OCI-LY7 (cell line): ENCODE measurements around the gene FBXO33. TPM values are rescaled to one million over a fixed set of nuclear protein-coding genes. Genes with fewer than 3 reads are reported as not detected.

ENCODE experiments used
- BruUV-seq: library from RNA; stranded (reverse); fragments of 400-500 nt; replicated peaks from 2 replicates; lab custom pipeline; 2021; lab: Mats Ljungman, UMichigan
- CTCF ChIA-PET: fragments of 300-600 bp; sonication (Branson Sonifier 250); formaldehyde crosslinking; loops from one replicate; lab custom pipeline; 2022; ENCODE audit warnings: antibody characterized with exemption; ENCODE audit not compliant: unreplicated experiment; lab: Charles Lee
- POLR2A ChIA-PET: fragments of 300-600 bp; sonication (Branson Sonifier 250); formaldehyde crosslinking; loops from one replicate; lab custom pipeline; 2022; ENCODE audit warnings: antibody characterized with exemption; lab: Charles Lee
- DNase-seq: peaks from one replicate; pipeline ENCODE4 v3.0.0-alpha.2; 2015; ENCODE audit warnings: low spot score
- H2AFZ ChIP-seq: fragments of 200-600 bp; sonication (generic), shearing (Covaris generic); 2 replicates; pipeline ENCODE4 v1.6.1; 2014; ENCODE audit warnings: mild to moderate bottlenecking, antibody characterized with exemption, low read length, moderate library complexity
- H3K27ac ChIP-seq: fragments of 200-600 bp; sonication (generic); 2 replicates; pipeline ENCODE4 v1.5.1; 2014; ENCODE audit warnings: mixed run types, low read depth, mild to moderate bottlenecking, moderate library complexity, low read length, inconsistent platforms; ENCODE audit not compliant: poor library complexity, severe bottlenecking
- H3K36me3 ChIP-seq: fragments of 200-600 bp; sonication (generic); 2 replicates; pipeline ENCODE4 v1.6.1; 2014; ENCODE audit warnings: mild to moderate bottlenecking, antibody characterized with exemption, low read length, moderate library complexity, mixed read lengths; ENCODE audit not compliant: insufficient read depth
- H3K4me1 ChIP-seq: fragments of 200-600 bp; sonication (generic); 2 replicates; pipeline ENCODE4 v1.5.1; 2014; ENCODE audit warnings: mild to moderate bottlenecking, low read length; ENCODE audit not compliant: insufficient read depth, poor library complexity, severe bottlenecking
- H3K4me2 ChIP-seq: fragments of 200-600 bp; sonication (generic); 2 replicates; pipeline ENCODE4 v1.6.1; 2014; ENCODE audit warnings: mild to moderate bottlenecking, low read length
- H3K4me3 ChIP-seq: fragments of 200-600 bp; sonication (generic); 2 replicates; pipeline ENCODE4 v1.5.1; 2014; ENCODE audit warnings: mild to moderate bottlenecking, low read depth, low read length; ENCODE audit not compliant: poor library complexity, severe bottlenecking
- H3K79me2 ChIP-seq: fragments of 200-600 bp; sonication (generic); 2 replicates; pipeline ENCODE4 v1.6.1; 2016; ENCODE audit warnings: low read depth, mild to moderate bottlenecking, low read length, moderate library complexity, mixed read lengths; ENCODE audit not compliant: insufficient read depth
- H3K9me2 ChIP-seq: fragments of 200-600 bp; sonication (generic); 2 replicates; pipeline ENCODE4 v1.6.1; 2016; ENCODE audit warnings: mild to moderate bottlenecking, low read length, mixed read lengths; ENCODE audit not compliant: insufficient read depth
- H3K9me3 ChIP-seq: fragments of 200-600 bp; sonication (generic); 2 replicates; pipeline ENCODE4 v1.6.1; 2014; ENCODE audit warnings: mild to moderate bottlenecking, mixed run types, low read length, mixed read lengths
- H4K20me1 ChIP-seq: fragments of 200-600 bp; sonication (generic); 2 replicates; pipeline ENCODE4 v1.6.1; 2014; ENCODE audit warnings: mild to moderate bottlenecking, antibody characterized with exemption, low read length, moderate library complexity, mixed read lengths; ENCODE audit not compliant: insufficient read depth
- CTCF ChIP-seq: fragments of 200-600 bp; sonication (generic); conservative IDR thresholded peaks from 2 replicates; pipeline ENCODE4 v1.5.1; 2014; ENCODE audit warnings: mild to moderate bottlenecking, antibody characterized with exemption, low read length, moderate library complexity, mixed read lengths
- EZH2phosphoT487 ChIP-seq: fragments of 200-600 bp; sonication (generic); IDR thresholded peaks from 2 replicates; pipeline ENCODE4 v1.6.1; 2018; ENCODE audit warnings: low read depth, borderline replicate concordance, mild to moderate bottlenecking, mixed run types, antibody characterized with exemption, low read length, moderate library complexity, mixed read lengths
- intact Hi-C: fragments of 100-400 bp; cut with micrococcal nuclease; formaldehyde crosslinking; loops from one replicate; pipeline ENCODE4 v1.10.0; 2022; ENCODE audit not compliant: unreplicated experiment
- total RNA-seq, 2 experiments: library from RNA; depleted of rRNA in 1 of 2; stranded (reverse); fragments of >200 nt in 1 of 2; shearing (Covaris generic) in 1 of 2; gene quantifications; 2 replicates each; pipeline ENCODE4 v1.2.3, GENCODE V29; 2014 to 2022

The FBXO33 gene
- total RNA-seq, 2 experiments from 2014 or later = 14.2 to 16.6 TPM

- TF ChIP-seq EZH2phosphoT487 = no peak
- no peak for TF ChIP-seq CTCF
- no peaks in the 10 kb centered on the region for H4K20me1 ChIP-seq
- no peaks in the 10 kb centered on the region for H3K36me3 ChIP-seq
- intact Hi-C loops = no loop called here
- no peaks in the 10 kb centered on the region for H3K9me2 ChIP-seq
- no peak overlapping the region for H3K4me3 ChIP-seq
- H3K79me2 ChIP-seq = no peaks in the 10 kb centered on the region
- H3K27ac ChIP-seq = no peak overlapping the region
- no peak overlapping the region for H2AFZ ChIP-seq
- no peaks in the 10 kb centered on the region; the same call in 1 of the 2 replicates for H3K9me3 ChIP-seq
- ChIA-PET CTCF (no interaction called here), POLR2A (no interaction called here)
- H3K4me2 ChIP-seq = no peak overlapping the region
- DNase-seq = no peak
- no peaks in the 10 kb centered on the region for H3K4me1 ChIP-seq
- no TSS peak for BruUV-seq
Observed at GRCh38 chr14:39459795-39460478, 27.7 kb upstream of the FBXO33 start.

- Histone ChIP-seq H3K4me1 (no peaks in the 10 kb centered on the region), H3K27ac (no peak overlapping the region), H3K9me2 (no peaks in the 10 kb centered on the region), H3K9me3 (no peaks in the 10 kb centered on the region), H3K36me3 (no peaks in the 10 kb centered on the region), H2AFZ (no peak overlapping the region), H4K20me1 (no peaks in the 10 kb centered on the region), H3K79me2 (no peaks in the 10 kb centered on the region), H3K4me2 (no peak overlapping the region), H3K4me3 (no peak overlapping the region)
- ChIA-PET POLR2A (interaction anchor here (1.0 kb wide), 1 partner anchor 11 kb away, joined by 4 read pairs; no protein-coding TSS in a partner anchor), CTCF (no interaction called here)
- TF ChIP-seq EZH2phosphoT487 = no peak
- TF ChIP-seq CTCF = no peak
- intact Hi-C loops = no loop called here
- DNase-seq = no peak
- no TSS peak for BruUV-seq
Observed at GRCh38 chr14:39456702-39457250, 24.5 kb upstream of the FBXO33 start.
